Ectodermal cell (in vitro differentiated cells): ENCODE measurements around the gene RNFT2.

Source experiments
- H3K27ac ChIP-seq: 2 replicates; pipeline ENCODE4 v1.7.0; 2013; ENCODE audit warnings: mild to moderate bottlenecking, low read depth, low read length; ENCODE audit not compliant: insufficient read depth, poor library complexity, severe bottlenecking
- H3K27me3 ChIP-seq: 2 replicates; pipeline ENCODE4 v1.7.0; 2013; ENCODE audit warnings: mild to moderate bottlenecking, low read length; ENCODE audit not compliant: insufficient read depth, control insufficient read depth, poor library complexity, severe bottlenecking
- H3K36me3 ChIP-seq: one replicate; pipeline ENCODE4 v1.7.0; 2013; ENCODE audit warnings: low read length; ENCODE audit not compliant: control insufficient read depth, insufficient read depth
- H3K4me1 ChIP-seq: one replicate; pipeline ENCODE4 v1.7.0; 2013; ENCODE audit warnings: low read length; ENCODE audit not compliant: control insufficient read depth, insufficient read depth
- H3K4me3 ChIP-seq: 2 replicates; pipeline ENCODE4 v1.7.0; 2013; ENCODE audit warnings: low read depth, low read length, control low read depth; ENCODE audit not compliant: insufficient read depth
- H3K9me3 ChIP-seq: 2 replicates; pipeline ENCODE4 v1.7.0; 2013; ENCODE audit warnings: mild to moderate bottlenecking, low read length, moderate library complexity; ENCODE audit not compliant: control insufficient read depth
- WGBS, 2 experiments: methylation state at CpG; one replicate each; pipeline ENCODE4 v1.1.7; 2013; ENCODE audit warnings: missing lambda C conversion rate in 2 of 2; 5-methylcytosine and 5-hydroxymethylcytosine counted together

RNFT2 gene

DNA sequence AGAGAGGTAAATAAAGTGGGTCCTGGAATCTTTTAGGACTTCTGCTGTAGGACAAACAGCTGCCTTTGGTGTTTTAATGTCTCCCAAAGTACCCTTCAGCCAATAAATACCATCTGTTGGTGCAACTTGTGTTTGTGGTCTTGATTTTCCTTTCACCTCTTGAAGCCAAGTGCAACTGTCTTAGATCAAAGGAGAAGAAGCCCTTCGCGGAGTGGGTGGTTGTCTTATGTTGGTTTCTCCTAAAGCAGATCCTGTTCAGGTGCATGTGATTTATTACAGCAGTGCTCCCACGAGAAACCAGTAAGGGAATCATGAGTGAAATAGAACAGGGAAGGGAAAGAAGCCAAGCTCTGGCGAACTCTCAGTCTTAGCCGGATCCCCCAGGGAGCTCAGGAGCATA lies 115.4 kb downstream of the RNFT2 start:
- H3K9me3 ChIP-seq, result no peaks in the 10 kb centered on the region
- no peaks in the 10 kb centered on the region for H3K27me3 ChIP-seq
- 89 to 95% methylated on average over 5 of the region's 5 CpGs for WGBS, 2 experiments
- H3K4me1 ChIP-seq, result no peaks in the 10 kb centered on the region
- H3K4me3 ChIP-seq, result no peak overlapping the region
- H3K27ac ChIP-seq, result no peak overlapping the region
- H3K36me3 ChIP-seq, result no peaks in the 10 kb centered on the region

DNA sequence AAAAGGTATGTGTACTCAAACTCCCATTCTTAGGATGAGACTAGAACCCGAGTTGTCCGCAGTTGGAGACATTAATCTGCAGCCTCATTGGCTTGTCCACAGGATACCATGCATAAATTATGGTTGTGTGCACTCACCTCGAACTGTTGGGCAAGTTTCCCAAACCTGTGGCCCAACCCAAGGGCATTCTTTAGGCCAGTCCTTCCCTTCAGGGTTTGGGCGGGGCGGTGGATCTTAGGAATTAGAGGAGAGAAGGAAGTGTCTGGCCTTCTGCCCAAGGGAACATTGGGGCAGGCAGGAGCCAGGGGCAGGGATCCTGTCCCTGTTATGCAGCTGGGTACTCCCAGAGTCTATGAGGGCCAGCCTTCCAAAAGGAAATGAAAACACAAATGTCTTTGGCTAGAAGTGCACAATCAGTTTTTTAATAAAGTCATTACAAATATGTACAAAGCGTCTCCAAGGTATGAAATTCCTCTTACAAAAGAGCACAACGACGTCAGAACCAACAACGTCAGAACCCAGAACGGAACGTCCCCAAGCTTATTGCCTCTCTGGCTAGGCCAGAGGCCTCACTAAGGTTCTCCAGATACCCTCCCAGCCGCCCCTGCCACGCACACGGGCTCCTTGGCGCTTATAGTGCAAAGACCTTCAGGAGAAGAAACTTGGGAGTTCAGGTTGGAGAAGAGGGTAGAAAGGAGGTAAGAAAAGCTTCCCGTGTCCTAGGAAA lies 117.8 kb downstream of the RNFT2 start:
- no peak overlapping the region for H3K4me3 ChIP-seq
- 92% methylated on average over 16 of the region's 16 CpGs for WGBS, 2 experiments

DNA sequence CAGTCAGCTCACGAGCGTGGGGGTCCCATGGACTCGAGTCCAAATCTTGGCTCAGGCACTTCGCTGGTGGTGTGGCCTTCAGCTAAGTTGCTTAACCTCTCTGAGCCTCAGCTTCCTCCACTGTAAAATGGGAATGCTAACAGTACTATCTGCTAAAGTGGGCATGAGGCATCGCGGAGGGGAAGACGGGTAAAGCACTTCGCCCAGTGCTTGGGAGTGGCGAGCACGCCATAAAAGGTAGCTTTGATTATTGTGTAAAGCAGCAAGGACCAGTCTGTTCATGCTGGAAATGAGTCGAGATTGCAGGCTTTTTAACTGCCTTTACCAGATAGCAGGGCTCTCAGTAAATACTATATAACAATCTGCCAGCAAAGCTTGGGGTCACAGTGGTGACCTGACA lies 118.6 kb downstream of the RNFT2 start:
- Histone ChIP-seq H3K36me3 (no peaks in the 10 kb centered on the region), H3K4me3 (no peak overlapping the region), H3K27me3 (no peaks in the 10 kb centered on the region), H3K4me1 (no peaks in the 10 kb centered on the region), H3K9me3 (no peaks in the 10 kb centered on the region), H3K27ac (no peak overlapping the region)
- WGBS, 2 experiments, result 93% methylated on average over 11 of the region's 11 CpGs

More for the DNA sequence above, 117.8 kb downstream of the RNFT2 start:
- Histone ChIP-seq H3K36me3 (no peaks in the 10 kb centered on the region), H3K27ac (no peak overlapping the region), H3K4me1 (no peaks in the 10 kb centered on the region), H3K27me3 (no peaks in the 10 kb centered on the region), H3K9me3 (no peaks in the 10 kb centered on the region)

DNA sequence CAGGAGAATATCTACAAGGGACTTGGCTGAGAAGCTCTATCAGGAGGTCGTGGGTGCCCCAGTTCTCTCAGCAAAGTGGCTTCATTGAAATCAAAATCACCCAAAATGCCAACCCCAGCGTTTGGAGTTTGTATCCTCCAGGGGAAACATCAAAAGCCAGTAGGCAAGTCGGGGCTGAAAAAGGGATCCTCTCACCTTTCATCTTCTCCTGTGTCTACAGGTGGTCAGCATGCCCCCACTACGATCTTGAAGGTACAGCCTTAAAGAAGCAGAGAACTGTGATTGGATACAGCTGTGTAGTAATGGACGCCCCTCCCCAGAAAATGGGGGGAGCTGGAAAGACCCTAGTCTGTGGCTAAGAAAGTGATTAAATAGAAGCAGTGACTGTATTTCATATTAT lies 121.0 kb downstream of the RNFT2 start:
- Histone ChIP-seq H3K4me3 (no peak overlapping the region), H3K27me3 (no peaks in the 10 kb centered on the region), H3K9me3 (no peaks in the 10 kb centered on the region), H3K4me1 (no peaks in the 10 kb centered on the region), H3K36me3 (no peaks in the 10 kb centered on the region), H3K27ac (no peak overlapping the region)
- WGBS, 2 experiments, result 68 to 70% methylated on average over 5 of the region's 5 CpGs

DNA sequence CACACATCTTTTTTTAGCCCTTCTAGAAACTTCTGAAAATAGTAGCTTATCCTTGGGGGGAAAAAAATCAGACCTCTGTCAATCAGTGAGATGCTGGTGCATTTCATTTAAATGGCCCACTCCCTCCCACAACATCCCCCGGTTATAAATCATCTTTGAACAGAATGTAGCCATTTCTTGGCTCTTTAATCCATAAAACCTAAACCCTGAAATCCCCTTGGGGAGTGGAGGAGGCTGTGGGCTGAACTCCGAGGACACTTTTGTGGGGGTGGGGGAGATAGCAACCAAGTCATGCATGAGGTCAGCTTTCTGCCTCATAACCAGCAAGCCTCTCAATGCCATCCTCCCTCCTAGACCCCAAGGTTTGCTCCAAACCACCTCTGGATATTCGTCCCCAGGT lies 122.1 kb downstream of the RNFT2 start:
- Histone ChIP-seq H3K4me1 (no peaks in the 10 kb centered on the region), H3K27me3 (no peaks in the 10 kb centered on the region), H3K4me3 (no peak overlapping the region), H3K9me3 (no peaks in the 10 kb centered on the region), H3K27ac (no peak overlapping the region), H3K36me3 (no peaks in the 10 kb centered on the region)
- WGBS, 2 experiments, result 81 to 85% methylated on average over 2 to 3 of the region's 3 CpGs

DNA sequence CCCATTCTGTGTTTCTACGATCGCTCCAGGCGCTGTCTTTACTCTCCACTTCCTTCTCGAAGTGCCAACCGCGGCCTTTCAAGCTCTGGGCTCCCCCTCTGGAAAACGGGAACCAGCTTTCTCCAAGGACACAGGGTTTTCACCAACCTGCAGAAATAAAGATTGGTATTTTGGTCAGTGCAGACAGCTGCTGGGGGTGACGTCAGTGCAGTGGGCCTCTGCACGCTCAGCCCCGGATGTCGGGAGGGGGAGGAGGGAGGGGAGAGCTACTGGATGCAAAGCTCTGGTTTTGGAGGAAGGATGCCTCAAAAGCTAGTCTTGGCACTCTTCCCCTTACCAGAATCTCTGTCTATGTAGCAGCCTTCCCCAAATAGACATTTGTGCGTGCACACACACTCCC lies 123.2 kb downstream of the RNFT2 start:
- H3K4me3 ChIP-seq, result no peak overlapping the region
- 61 to 73% methylated on average over 12 of the region's 12 CpGs for WGBS, 2 experiments
- H3K9me3 ChIP-seq, result no peaks in the 10 kb centered on the region
- no peaks in the 10 kb centered on the region for H3K27me3 ChIP-seq
- H3K27ac ChIP-seq, result no peak overlapping the region
- H3K4me1 ChIP-seq, result no peaks in the 10 kb centered on the region
- H3K36me3 ChIP-seq, result no peaks in the 10 kb centered on the region

DNA sequence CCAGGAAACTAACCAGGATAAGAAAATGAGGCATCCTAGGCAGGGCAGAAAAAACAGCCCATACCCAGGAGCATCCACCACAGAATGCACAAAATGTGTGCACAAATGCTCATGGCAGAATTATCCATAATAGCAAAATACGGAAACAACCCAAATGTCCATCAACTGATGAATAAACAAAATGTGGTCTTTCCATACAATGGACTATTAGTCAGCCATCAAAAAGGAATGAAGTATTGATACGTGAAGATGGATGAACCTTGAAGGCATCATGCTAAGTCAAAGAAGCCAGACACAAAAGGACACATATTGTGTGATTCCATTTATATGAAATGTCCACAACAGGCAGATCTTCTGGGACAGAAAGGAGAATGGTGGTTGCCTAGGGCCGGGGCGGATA lies 124.1 kb downstream of the RNFT2 start:
- WGBS, 2 experiments, result 94 to 98% methylated on average over 4 of the region's 4 CpGs
- Histone ChIP-seq H3K27me3 (no peaks in the 10 kb centered on the region), H3K4me1 (no peaks in the 10 kb centered on the region), H3K9me3 (no peaks in the 10 kb centered on the region), H3K27ac (no peak overlapping the region), H3K36me3 (no peaks in the 10 kb centered on the region), H3K4me3 (no peak overlapping the region)

DNA sequence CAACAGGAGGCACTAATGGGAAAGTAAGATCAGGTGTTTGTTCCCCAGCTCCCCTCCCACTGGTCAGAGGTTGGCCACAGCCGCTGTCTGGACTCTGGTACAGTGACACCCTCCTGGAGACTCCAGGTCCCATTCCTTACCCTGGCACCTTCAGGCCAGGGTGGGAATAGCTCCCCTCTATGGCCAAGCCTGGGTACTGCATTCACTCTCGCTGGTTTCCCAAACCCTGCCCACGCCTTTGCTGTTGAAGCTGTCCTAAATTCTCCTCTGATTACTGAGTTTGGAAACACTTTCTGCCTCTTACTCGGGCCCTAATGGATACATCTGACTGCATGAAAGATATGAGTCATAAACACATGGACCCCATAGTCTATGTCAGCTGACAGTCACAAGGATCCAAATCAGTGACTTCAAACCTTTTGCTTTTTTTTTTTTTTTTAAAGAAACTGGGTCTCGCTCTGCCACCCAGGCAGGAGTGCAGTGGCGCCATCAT lies 125.2 kb downstream of the RNFT2 start:
- Histone ChIP-seq H3K9me3 (no peaks in the 10 kb centered on the region), H3K4me3 (no peak overlapping the region), H3K36me3 (no peaks in the 10 kb centered on the region), H3K27me3 (no peaks in the 10 kb centered on the region), H3K4me1 (no peaks in the 10 kb centered on the region), H3K27ac (no peak overlapping the region)
- WGBS, 2 experiments, result 58 to 62% methylated on average over 6 of the region's 6 CpGs

DNA sequence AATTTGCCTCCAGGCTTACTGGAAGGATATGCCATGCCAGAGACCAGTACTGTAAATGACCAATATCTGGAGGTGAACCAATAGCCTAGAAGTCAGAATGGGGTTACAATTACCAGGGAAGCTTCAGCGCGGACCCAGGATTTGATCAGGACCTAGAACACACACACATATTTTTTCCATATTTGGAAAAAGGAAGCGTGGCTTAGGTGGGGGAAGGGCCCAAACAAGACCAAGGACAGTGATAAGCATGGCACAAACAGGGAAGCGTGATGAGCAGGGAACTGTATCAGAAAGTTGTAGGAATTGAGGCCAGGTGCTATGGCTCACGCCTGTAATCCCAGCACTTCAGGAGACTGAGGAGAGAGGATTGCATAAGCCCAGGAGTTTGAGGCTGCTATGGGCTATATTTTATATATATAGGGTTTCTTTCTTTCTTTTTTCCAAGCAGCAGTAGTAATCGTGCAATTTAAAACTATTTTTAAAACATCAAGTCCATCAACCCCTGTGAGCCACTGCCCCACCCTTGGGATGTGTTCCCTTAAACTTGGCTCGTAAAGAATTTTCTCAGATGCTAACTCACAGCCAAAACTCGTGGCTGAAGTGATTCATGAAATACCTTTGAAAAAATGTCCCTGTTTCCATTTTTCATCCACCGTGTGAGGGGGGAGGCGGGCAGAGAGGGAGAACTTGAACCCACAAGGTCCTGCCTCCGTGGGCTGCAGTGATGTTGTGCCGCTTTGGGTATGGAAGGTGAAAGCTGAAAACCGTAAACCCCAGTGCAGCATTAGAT lies 126.5 kb downstream of the RNFT2 start:
- whole genome bisulfite sequencing, 2 experiments, result 89 to 91% methylated on average over 13 of the region's 13 CpGs
- Histone ChIP-seq H3K36me3 (no peaks in the 10 kb centered on the region), H3K4me3 (no peak overlapping the region), H3K4me1 (no peaks in the 10 kb centered on the region), H3K9me3 (no peaks in the 10 kb centered on the region), H3K27me3 (no peaks in the 10 kb centered on the region), H3K27ac (no peak overlapping the region)

DNA sequence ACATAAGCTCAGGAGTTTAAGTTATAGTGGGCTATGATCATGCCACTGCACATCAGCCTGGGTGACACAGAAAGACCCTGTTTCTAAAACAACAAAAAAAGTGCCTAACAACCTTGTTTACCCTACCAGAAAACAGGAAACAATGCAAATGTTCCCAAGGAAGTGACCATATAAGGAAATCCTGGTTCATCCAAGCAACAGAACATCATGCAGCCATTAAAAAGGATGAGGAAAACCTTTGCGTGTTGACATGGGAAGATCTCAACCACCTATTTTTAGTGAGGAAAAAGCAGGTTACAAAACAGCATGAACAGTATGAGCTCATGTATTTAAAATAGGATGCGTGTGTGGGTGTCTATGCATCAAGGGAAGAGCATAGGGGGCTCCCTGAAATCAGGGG lies 129.4 kb downstream of the RNFT2 start:
- Histone ChIP-seq H3K27ac (no peak overlapping the region), H3K4me3 (no peak overlapping the region), H3K27me3 (no peaks in the 10 kb centered on the region), H3K36me3 (no peaks in the 10 kb centered on the region), H3K4me1 (no peaks in the 10 kb centered on the region), H3K9me3 (no peaks in the 10 kb centered on the region)
- 95 to 100% methylated on average over 2 of the region's 2 CpGs for WGBS, 2 experiments
